Right kidney (tissue), 1 donor: ENCODE measurements around the gene SV2A.
A peak's percentile ranks its signal among the peaks of the same experiment; 100 is the strongest.
"Not testable (repeated sequence)": the region's sequence is repeated elsewhere in the genome, so short reads cannot be mapped to it uniquely, and the experiment has no call there.

Source experiments
- DNase-seq: peaks from one replicate; pipeline ENCODE4 v3.0.0-alpha.2; 2016

The SV2A gene

DNA sequence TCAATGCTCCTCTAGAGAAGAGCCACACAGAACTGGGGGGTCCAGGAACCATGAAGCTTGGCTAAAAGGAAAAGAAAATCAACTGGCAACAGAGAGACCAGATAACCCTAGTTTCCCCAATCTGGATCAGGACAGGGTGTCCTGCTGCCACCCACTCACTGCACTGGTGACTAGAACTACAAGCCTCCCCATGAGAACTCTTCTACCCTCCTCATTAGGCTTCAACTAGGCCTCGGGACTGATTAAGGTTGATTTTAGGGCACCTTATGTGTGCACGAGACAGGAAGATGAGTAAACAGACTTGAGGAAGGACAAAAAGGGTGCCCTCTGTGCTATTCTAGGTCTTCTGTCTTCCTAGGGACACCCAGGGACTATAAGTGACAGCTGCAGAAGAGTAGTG, 12.2 kb upstream of the SV2A start:
- DNase-seq, result no peak

DNA sequence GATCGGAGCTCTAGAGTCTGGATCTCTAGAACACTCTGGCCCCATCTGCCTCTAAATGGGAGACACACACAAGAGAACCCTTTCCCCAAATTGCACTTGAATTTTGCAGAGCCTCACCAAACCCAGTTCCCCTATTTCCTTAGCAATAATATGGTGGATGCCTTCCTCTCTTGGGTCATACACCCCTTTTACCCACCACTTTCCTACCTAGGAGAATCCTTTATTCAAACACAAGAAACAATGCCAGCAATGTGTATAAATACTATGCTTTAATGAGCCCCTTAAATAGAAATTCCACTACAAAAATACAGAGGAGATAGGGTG, 10.7 kb upstream of the SV2A start:
- DNase-seq, result no peak

DNA sequence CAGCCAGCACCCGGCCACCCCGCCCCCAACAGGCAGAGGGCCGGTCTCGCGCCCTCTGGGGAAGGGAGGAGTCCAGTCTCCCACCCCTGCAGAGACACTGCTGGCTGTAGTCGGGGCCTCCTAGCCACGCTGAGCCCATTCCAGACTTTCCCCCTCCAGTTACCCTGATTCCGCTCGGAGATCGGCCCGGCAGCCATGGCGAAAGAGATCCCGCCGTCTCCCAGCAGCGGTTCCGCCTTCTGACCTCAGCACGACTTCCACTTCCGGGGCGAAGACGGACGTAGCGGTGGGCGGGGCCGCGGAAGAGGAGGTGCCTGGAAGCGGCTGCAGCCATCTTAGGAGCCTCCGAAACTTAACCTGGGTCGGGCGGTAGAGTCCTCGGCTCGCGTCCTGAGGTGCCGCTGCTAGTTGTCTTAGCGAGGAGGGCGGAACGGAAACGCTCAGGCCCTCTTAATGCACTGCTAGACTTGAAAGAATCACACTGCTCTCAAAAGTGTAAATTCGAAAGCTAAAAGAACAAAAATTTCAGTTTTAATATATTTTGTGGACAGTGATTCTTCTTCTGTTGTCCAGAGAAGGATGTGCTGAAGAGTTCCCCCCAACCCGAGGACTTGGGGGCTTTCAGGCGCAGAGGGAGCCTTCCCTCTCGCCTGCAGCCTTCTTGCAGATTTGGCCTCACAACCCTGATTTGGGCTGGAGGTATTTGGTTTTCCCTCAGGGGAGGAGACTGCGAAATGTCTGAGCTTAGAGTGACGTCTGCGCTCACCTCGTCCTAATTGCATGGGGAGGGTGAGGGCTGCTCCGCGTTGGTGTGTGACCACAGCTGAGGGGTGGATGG, 10.1 kb upstream of the SV2A start, which contains the start of gene SF3B4:
Gene SF3B4 (minus strand): TSS at position 241 of the 838 bp plus-strand sequence. CDS start 44 bp downstream, at position 197.
- DNase-seq, result peak; percentile 90

- DNase-seq, result no peak
Measured at GRCh38 chr1:149927056-149927562, 9.5 kb upstream of the SV2A start.

GRCh38 chr1:149926296-149926695, 8.7 kb upstream of the SV2A start:
- no peak for DNase-seq

DNA sequence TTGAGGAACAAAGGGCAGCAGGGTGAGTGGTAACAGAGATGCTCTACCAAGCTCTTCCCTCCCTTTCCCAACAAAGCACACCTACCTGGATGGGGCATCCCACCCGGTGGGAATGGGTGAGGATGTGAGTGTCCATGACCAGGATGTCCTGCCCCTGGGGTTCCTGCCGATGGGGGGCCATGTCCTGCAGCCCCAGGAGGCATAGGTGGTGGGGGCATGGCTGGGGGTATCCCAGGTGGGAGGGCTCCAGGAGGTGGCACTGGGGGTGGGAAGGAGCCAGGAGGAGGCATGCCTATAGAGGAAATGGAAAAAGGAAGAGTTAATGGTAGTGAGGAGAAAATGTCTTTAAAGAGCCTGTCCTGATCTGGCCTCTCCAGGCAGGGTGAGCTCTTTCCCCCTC, 8.1 kb upstream of the SV2A start:
- DNase-seq, result no peak

- DNase-seq, result no peak
Measured at GRCh38 chr1:149925345-149925744, 7.7 kb upstream of the SV2A start.

GRCh38 chr1:149923626-149924025, 6.0 kb upstream of the SV2A start:
- DNase-seq, result no peak

- DNase-seq, result peak; percentile 25
Measured at GRCh38 chr1:149916898-149917252, 769 bp downstream of the SV2A start.

DNA sequence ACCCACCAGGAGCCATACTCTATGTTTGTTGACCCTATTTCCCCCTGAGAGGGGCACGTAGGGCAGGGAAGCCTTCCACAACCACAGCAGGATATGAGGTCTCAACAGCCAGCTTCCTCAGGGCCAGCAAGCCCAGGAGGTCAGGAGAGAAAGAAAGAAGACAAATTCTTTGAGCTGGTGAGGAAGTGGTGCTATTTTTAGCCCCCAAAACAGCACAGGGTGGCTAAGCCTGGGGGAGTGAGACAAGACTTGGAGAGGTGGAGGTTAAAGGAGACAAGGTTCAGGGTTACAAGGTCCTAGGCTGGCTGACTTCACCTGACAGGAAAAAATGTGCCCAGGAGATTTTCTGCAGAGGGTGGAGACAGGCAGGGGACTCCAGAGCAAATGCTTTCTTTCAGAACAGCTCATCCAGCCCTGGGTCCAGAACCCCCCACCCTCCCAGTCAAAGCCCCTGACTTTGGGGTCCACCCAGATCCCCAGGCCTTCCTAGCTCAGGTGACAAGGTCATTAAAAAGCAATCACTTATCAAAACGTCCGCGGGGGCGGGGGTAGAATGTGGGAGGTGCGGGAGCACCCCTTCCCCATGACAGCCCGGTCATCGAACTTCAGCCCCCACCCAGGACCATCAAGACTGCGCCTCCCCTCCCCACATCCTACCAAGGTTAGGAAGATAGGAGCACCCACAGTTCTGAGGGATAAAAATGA, 1.3 kb downstream of the SV2A start:
- DNase-seq, result no peak

DNA sequence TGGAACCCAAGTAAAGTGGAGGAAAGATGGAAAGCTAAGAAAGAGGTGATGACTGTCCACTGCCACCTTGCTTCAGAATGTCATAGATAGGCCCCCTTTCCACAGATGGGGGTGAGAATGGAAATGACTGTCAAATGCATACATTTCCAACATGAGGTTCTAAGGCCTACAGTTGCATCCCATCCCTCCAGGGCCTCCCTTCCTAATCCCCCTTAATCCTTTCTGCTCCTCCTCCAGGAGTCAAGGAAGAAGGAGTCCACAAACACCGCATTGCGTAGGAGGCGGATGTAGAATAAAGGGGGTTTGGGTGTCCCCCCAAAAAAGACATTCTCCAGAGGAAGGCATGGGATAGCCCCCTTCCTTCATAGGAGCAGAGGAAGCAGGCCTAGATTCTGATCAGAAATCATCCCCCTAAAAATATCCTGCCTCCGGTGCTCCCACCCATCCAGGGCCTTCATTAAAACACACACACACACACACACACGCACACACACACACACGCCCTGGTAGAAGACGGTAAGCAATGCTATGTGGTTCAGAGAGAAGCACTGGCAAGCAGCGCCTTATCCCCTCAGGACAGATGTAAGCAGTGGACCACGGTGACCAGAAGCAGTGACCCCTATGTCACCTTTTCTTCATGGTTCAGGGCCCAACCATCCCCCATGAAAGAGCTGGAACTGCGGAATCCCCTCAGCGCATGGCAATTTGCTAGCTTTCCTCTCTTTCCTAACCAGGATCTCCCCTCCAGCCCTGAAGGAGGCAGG, 2.0 kb downstream of the SV2A start:
- peak; percentile 41 for DNase-seq

- DNase-seq, result no peak
Measured at GRCh38 chr1:149914545-149914944, 3.1 kb downstream of the SV2A start.

DNA sequence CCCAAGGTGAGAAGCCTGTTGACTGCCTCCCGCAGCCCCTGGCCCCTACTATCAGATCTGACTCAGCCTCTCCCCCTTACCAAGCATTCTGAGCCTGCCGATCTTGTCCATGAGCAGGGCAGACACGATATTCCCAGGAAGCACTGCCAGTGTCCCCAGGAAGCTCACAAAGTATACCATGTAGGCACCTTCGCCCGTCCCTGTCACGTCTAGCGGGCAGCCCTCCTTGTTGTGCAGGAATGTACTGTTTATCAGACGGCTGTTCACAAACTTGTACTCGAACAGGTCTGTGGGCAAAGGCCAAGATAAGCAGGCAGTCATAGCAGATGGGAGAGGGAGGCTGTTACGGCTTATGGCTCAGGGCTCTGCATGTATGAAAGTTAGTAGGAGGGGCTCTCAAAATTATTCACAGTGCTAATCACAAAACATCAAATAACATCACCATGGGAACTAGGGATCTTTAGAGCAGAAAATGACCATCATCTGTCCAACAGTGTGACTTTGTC, 11.0 kb downstream of the SV2A start:
- DNase-seq, result no peak

DNA sequence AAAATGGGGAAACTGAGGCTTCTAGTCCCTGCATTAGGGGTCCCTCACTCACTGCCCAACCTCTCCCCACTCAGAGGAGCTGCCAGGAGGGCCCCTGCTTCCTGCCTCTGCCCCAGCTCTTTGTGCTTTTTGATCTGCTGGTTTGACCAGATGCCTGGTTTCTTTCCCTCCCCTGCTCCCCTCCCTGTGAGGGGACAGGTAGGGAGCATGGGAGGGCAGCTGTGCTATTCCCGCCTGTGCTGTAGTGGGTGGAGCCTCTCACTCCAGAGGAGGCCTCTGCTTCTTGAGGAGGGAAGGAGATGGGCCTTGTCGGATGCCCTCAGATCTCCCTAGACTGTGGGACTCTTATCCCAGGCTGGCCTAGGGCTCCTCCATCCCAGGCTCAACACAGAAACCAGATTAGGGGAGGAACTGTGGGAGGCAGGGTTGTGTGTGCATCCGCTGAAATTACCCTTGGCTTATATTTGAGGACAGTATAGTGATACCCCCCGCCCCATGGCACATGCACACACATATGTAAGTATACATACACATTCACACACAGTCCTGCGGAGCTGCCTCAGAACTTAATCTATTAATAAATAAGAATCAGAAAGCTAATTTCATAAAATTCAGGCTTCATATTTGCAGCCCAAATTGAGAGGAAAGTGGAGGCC, 13.7 kb downstream of the SV2A start:
- no peak for DNase-seq

GRCh38 chr1:149899460-149900284, 18.0 kb downstream of the SV2A start, which contains the start of gene BOLA1:
BOLA1 (plus strand) TSS chr1:149899568; CDS start chr1:149900060, 492 bp downstream.
- peak; percentile 97 for DNase-seq

DNA sequence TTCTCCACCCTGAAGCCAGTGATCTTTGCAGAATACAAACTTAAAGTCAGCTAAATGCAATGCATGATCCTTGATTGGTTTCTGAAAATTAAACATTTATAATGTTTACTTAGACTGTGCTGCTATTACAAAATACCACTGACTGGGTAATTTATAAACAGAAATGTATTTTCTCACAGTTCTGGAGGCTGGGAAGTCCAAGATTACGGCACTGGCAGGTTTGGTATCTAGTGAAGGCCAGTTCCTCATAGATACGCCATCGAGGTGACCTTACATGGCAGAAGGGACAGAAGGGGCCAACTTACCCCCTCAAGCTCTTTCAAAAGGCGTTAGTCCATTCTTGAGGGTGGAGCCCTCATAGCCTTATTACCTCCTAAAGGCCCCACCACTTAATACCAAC, 21.1 kb downstream of the SV2A start:
- no peak for DNase-seq

- no peak for DNase-seq
Measured at GRCh38 chr1:149888999-149889289, 28.7 kb downstream of the SV2A start.

DNA sequence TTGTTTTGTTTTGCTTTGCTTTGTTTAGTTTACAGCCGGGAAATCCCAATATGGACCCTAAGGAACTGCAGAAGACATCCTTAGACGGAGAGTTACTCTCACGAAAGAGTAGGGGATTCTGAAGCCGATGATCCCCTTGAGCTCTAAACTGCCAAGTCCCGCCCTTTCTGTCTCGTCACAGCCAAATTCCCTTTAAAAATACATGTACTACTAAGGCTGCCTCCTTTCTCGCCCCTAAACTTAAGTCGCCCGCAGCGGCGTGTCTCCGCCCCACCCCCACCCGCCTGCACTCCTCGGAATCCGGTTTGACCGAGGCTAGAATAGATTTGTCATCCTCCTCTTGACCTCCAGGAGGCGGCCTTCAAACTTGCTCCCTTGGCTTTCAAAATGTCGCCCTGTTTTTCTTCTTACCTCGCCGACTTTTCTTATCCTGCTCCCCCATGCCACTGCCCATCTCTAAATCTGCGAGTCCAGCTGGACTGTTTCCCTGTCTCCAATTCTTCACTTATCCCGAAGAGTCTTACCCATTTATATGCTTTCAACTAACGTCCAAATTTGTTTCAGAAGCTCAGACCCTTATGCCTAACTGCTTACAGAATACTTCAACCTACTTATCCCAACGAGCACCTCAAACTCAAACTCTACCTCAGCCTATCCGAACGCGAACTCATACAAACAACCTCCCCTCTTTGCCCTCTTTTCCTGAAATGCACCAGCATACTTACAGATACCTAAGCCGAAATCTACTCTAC, 29.2 kb downstream of the SV2A start:
- peak; percentile 89 for DNase-seq

DNA sequence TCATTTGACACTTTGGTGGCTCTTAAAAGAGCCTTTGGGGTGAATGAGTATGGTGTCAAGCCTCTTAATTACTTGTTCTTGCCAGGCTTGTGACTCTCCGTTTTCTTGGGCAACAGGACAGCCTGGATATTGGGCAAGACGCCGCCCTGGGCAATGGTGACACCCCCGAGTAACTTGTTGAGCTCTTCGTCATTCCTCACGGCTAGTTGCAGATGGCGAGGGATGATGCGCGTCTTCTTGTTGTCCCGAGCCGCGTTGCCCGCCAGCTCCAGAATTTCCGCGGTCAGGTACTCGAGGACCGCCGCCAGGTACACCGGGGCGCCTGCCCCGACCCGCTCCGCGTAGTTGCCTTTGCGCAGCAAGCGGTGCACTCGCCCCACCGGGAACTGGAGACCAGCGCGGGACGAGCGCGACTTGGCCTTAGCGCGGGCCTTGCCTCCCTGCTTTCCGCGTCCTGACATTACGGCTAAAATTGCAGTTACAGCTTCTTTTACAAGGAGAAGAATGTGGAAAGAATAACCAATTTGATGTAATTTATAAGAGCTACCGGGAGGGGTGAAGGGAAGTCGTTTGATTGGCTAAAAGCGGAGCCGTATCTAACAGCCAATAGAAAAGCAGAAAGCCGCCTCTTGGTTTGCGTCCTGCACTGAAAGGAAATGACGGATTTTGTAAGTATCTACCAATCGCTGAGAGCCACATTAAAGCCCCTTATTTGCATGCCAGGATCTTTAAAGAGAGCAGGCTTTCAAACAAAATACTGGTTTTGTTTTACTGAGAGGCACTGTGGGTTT, 30.0 kb downstream of the SV2A start:
- DNase-seq, result peak; percentile 90

GRCh38 chr1:149887196-149887455, 30.5 kb downstream of the SV2A start:
- DNase-seq, result not testable (repeated sequence)
